ENCODE results near the gene ZBP1.

ZBP1 gene

GRCh38 chr20:57586943-57587277 lies 33.3 kb downstream of the ZBP1 start:
- no peak for DNase-seq
- H3K27me3 ChIP-seq (ENCODE audit: insufficient read depth, low read depth, severe bottlenecking), result no peaks in the 10 kb centered on the region
- TF ChIP-seq CTCF (IDR thresholded peaks at IDR 0.05; ENCODE audit: low read depth, low read length), result no peak
- no peaks in the 10 kb centered on the region for H3K9me3 ChIP-seq (ENCODE audit: severe bottlenecking)
- no peak overlapping the region for H3K4me3 ChIP-seq (ENCODE audit: low read depth, low read length)
- H3K36me3 ChIP-seq, result no peaks in the 10 kb centered on the region
- no peak overlapping the region for H3K27ac ChIP-seq

GRCh38 chr20:57586370-57586793 lies 33.8 kb downstream of the ZBP1 start:
- Histone ChIP-seq H3K27ac (no peak overlapping the region), H3K9me3 (ENCODE audit: severe bottlenecking) (no peaks in the 10 kb centered on the region), H3K27me3 (ENCODE audit: insufficient read depth, low read depth, severe bottlenecking) (no peaks in the 10 kb centered on the region), H3K36me3 (no peaks in the 10 kb centered on the region), H3K4me3 (ENCODE audit: low read depth, low read length) (no peak overlapping the region)
- DNase-seq, result no peak
- no peak for TF ChIP-seq CTCF (IDR thresholded peaks at IDR 0.05; ENCODE audit: low read depth, low read length)

GRCh38 chr20:57585466-57586213 lies 34.6 kb downstream of the ZBP1 start:
- no peaks in the 10 kb centered on the region for H3K36me3 ChIP-seq
- TF ChIP-seq CTCF (IDR thresholded peaks at IDR 0.05; ENCODE audit: low read depth, low read length), result no peak
- DNase-seq, result no peak
- no peak overlapping the region for H3K4me3 ChIP-seq (ENCODE audit: low read depth, low read length)
- no peaks in the 10 kb centered on the region for H3K9me3 ChIP-seq (ENCODE audit: severe bottlenecking)
- no peaks in the 10 kb centered on the region for H3K27me3 ChIP-seq (ENCODE audit: insufficient read depth, low read depth, severe bottlenecking)
- no peak overlapping the region for H3K27ac ChIP-seq

- TF ChIP-seq CTCF (IDR thresholded peaks at IDR 0.05; ENCODE audit: low read depth, low read length), result no peak
- H3K4me3 ChIP-seq (ENCODE audit: low read depth, low read length), result no peak overlapping the region
- no peak overlapping the region for H3K27ac ChIP-seq
- DNase-seq, result no peak
- no peaks in the 10 kb centered on the region for H3K27me3 ChIP-seq (ENCODE audit: insufficient read depth, low read depth, severe bottlenecking)
- no peaks in the 10 kb centered on the region for H3K36me3 ChIP-seq
- no peaks in the 10 kb centered on the region for H3K9me3 ChIP-seq (ENCODE audit: severe bottlenecking)
Observed at GRCh38 chr20:57584768-57585461, 35.3 kb downstream of the ZBP1 start.

GRCh38 chr20:57583289-57584257 lies 36.7 kb downstream of the ZBP1 start:
- no peaks in the 10 kb centered on the region for H3K9me3 ChIP-seq (ENCODE audit: severe bottlenecking)
- H3K36me3 ChIP-seq, result no peaks in the 10 kb centered on the region
- TF ChIP-seq CTCF (IDR thresholded peaks at IDR 0.05; ENCODE audit: low read depth, low read length), result no peak
- H3K27me3 ChIP-seq (ENCODE audit: insufficient read depth, low read depth, severe bottlenecking), result no peaks in the 10 kb centered on the region
- no peak overlapping the region for H3K27ac ChIP-seq
- no peak for DNase-seq
- no peak overlapping the region for H3K4me3 ChIP-seq (ENCODE audit: low read depth, low read length)
